HG03025 (cell line): ENCODE measurements around the gene RMI2.

Source experiments
- ATAC-seq: cut with Tn5 transposase; IDR thresholded peaks from one replicate; pipeline ENCODE4 v1.9.1; 2021; ENCODE audit warnings: mild to moderate bottlenecking, moderate library complexity; ENCODE audit not compliant: unreplicated experiment, low FRiP score

Gene RMI2

DNA sequence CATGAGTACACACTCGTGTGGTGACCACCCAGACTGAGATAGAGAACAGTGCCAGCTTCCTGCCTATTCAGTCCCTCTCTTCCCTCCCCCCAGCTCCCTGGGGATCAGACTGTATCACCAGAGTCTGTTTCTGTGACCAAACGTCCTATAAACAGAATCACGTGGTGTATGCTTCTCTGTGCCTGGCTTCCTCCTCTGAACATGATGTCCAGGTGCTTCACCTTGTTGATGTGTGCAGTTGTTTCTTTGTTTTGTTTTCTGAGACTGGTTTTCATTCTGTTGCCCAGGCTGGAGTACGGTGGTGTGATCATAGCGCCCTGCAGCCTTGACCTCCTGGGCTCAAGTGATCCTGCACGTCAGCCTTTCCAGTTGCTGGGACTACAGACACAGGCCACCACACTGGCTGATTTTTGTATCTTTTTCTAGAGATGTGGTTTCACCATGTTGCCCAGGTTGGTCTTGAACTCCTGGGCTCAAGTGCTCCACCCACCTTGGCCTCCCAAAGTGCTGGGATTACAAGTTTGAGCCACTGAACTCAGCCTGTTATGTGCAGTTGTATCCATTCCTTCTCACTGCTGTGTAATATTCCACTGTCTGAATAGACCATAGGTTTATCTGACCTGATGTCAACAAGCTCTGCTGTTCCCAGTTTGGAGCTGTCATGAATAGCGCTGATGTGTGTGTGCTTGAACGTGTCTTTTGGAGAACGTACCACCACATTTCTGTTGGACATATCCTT is 35.2 kb upstream of the RMI2 start:
- peak; percentile 35 for ATAC-seq

- peak; percentile 1 for ATAC-seq
Measured at GRCh38 chr16:11310634-11310977, 34.7 kb upstream of the RMI2 start.

- peak; percentile 38 for ATAC-seq
Measured at GRCh38 chr16:11310997-11311561, 34.2 kb upstream of the RMI2 start.

- no peak for ATAC-seq
Measured at GRCh38 chr16:11312718-11313492, 32.4 kb upstream of the RMI2 start.

DNA sequence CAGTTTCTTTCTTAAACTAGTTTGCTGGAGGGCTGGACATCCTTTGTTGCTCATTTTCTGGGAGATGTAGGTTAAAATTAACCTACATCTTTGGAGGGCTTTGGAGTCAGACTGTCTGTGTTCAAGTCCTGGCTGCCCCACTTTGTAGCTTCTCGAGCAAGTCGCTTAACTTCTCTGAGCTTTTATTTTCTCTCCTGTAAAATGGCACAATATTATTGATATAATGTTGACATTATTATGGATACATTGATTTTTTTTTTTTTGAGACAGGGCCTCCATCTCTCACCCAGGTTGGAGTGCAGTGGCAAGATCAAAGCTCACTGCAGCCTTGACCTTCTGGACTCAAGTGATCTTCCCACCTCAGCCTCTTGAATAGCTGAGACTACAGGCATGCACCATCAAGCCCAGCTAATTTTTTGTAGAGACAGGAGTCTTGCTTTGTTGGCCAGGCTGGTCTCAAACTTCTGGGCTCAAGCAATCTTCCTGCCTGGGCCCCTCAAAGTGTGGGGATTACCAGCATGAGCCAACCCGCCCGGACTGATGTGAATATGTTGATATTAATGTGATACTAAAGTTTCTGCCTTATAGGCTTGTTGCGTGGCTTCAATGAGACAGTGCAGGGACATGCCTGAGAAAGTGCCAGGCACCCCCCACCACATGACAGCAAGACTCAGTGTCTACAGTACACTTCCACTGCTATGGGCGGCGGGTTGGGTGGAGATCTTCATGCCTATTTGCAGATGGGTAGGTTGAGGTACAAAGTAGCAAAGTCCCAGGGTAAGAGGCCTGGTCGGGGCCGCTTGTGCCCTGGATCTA is 31.6 kb upstream of the RMI2 start:
- no peak for ATAC-seq

DNA sequence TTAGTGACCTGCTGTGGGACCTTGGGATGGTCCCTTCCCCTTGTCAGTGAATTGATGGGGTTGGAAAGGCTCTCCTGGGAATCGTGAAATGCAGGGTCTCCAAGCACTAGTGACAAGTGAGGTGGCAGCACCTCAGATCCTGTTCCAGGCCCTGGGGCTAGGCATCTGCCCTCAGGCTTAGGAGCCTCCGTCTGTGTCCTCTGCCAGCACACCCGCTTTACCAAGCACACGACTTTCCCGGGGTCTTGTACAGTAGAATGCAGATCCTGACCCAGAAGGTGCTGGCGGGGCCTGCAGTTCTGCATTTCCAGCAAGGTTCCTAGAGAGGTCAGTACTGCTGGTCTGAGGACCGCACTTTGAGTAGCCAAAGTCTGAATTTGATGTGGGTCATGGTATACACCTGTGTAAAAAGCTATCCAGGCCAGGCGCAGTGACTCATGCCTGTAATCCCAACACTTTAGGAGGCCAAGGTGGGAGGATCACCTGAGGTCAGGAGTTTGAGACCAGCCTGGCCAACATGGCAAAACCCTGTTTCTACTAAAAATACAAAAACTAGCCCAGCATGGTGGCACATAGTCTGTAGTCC is 30.9 kb upstream of the RMI2 start:
- ATAC-seq, result no peak

GRCh38 chr16:11315510-11315909 is 29.7 kb upstream of the RMI2 start:
- ATAC-seq, result no peak

GRCh38 chr16:11316331-11317015 is 28.8 kb upstream of the RMI2 start:
- ATAC-seq, result no peak

- no peak for ATAC-seq
Measured at GRCh38 chr16:11318817-11319216, 26.4 kb upstream of the RMI2 start.

DNA sequence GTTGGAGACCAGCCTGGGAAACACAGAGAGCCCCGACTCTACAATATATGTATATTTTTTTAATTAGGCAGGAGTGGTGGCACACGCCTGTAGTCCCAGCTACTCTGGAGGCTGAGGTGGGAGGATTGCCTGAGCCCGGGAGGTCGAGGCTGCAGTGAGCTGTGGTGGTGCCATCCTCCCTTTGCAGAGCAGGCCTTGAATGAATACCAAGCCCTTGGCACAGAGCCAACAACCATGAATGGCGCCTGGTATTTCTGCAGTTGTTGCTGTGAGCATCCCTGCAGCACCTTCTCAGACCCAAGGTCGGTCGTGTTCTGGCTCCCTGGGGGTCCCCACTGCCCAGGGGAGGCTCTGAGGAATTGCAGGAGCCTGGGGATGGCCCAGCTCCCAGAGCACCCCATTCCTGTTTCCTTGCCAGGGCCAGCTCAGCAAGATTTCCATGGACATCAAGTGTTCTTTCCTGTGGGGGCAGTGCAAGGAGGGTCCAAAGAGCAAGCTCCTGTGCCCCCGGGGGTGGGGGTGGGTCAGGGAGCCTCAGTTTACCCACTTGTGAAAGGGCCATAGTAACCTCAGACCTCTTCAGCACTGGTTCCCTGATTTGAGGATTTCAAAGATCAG is 25.6 kb upstream of the RMI2 start:
- ATAC-seq, result no peak

DNA sequence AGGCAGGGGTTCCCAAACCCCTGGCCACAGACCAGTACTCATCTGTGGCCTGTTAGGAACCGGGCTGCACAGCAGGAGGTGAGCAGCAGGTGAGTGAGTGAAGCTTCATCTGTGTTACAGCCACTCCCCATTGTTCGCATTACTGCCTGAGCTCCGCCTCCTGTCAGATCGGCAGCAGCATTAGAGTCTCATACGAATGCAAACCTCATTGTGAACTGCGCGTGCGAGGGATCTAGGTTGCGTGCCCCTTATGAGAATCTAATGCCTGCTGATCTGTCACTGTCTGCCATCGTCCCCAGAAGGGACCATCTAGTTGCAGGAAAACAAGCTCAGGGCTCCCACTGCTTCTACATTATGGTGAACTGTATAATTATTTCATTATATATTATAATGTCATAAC is 25.1 kb upstream of the RMI2 start:
- ATAC-seq, result no peak

DNA sequence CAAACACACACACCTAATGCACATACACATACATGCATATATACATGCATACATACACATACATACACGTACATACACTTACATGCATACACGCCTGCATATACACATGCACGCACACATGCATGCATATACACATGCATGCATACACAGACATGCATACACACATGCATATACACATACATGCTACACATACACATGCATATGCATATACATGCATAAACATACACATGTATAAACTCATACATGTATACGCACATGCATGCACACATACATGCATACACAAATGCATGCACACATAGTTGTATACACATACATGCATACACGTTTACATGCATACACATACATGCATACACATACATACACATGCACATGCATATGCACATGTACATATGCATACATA is 23.6 kb upstream of the RMI2 start:
- ATAC-seq, result no peak

DNA sequence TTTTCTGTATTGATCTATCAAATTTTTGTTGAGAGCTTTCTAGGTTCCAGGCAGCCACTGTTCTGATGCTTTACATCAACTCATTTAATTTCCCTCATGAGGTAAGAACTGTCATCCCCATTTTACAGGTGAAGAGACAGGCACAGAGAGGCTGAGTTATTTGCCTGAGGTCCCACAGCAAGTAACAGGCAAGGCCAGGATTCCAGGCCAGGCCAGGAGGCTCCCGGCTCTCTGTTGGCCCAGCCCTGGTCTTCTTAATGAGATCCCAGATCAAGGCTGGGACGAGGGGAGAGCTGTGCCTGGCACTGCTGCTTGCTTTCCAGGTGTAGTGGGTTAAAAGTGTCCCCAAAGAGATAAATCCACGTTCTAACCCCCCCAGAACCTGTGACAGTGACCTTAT is 22.4 kb upstream of the RMI2 start:
- no peak for ATAC-seq

- no peak for ATAC-seq
Measured at GRCh38 chr16:11323551-11324336, 21.5 kb upstream of the RMI2 start.

GRCh38 chr16:11325404-11326083 is 19.7 kb upstream of the RMI2 start:
- ATAC-seq, result no peak

GRCh38 chr16:11326084-11326736 is 19.0 kb upstream of the RMI2 start:
- no peak for ATAC-seq

GRCh38 chr16:11326737-11327276 is 18.5 kb upstream of the RMI2 start:
- no peak for ATAC-seq
